Mesodermal cell (in vitro differentiated cells): ENCODE results near the gene LY9.

Experiments
- H3K27ac ChIP-seq: 2 replicates; pipeline ENCODE4 v1.7.0; 2013; ENCODE audit warnings: mild to moderate bottlenecking, low read depth, low read length, moderate library complexity; ENCODE audit not compliant: severe bottlenecking
- H3K36me3 ChIP-seq: 2 replicates; pipeline ENCODE4 v1.7.1; 2013; ENCODE audit warnings: mild to moderate bottlenecking, low read length, moderate library complexity; ENCODE audit not compliant: control insufficient read depth, insufficient read depth
- H3K4me1 ChIP-seq: one replicate; pipeline ENCODE4 v1.7.1; 2013; ENCODE audit warnings: mild to moderate bottlenecking, low read length; ENCODE audit not compliant: insufficient read depth, control insufficient read depth, poor library complexity, severe bottlenecking
- H3K4me3 ChIP-seq: 2 replicates; pipeline ENCODE4 v1.7.0; 2013; ENCODE audit warnings: low read length, control low read depth, mild to moderate bottlenecking; ENCODE audit not compliant: insufficient read depth, poor library complexity, severe bottlenecking; ENCODE audit errors: extremely low read depth
- H3K9me3 ChIP-seq: 2 replicates; pipeline ENCODE4 v1.7.1; 2013; ENCODE audit warnings: mild to moderate bottlenecking, low read length, moderate library complexity; ENCODE audit not compliant: control insufficient read depth
- WGBS, 2 experiments: methylation state at CpG; one replicate each; pipeline ENCODE4 v1.1.5; 2013; ENCODE audit warnings: missing lambda C conversion rate in 2 of 2; ENCODE audit not compliant: insufficient coverage in 2 of 2; 5-methylcytosine and 5-hydroxymethylcytosine counted together

LY9 gene

DNA sequence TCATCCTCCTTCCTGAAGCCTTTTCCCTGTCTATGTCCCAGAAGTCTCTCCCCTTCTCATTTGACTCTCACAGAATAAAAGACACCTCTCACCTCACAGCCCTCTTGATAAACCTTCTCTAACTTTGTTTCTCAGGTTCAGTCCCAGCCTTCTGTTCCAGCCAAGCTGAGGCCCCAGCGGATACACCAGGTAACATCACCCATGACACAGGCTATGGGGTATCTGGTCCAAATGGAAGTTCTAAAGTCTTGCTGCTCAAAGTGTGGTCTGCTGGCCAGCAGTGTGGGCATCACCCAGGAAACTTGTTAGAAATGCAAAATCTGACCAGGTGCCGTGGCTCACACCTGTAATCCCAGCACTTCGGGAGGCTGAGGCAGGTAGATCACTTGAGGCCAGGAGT is 23.2 kb downstream of the LY9 start:
- Histone ChIP-seq H3K27ac (no peak overlapping the region), H3K36me3 (no peaks in the 10 kb centered on the region), H3K4me1 (no peaks in the 10 kb centered on the region), H3K4me3 (no peak overlapping the region), H3K9me3 (no peaks in the 10 kb centered on the region)
- whole genome bisulfite sequencing, 2 experiments, result 33 to 50% methylated on average over 2 of the region's 3 CpGs

DNA sequence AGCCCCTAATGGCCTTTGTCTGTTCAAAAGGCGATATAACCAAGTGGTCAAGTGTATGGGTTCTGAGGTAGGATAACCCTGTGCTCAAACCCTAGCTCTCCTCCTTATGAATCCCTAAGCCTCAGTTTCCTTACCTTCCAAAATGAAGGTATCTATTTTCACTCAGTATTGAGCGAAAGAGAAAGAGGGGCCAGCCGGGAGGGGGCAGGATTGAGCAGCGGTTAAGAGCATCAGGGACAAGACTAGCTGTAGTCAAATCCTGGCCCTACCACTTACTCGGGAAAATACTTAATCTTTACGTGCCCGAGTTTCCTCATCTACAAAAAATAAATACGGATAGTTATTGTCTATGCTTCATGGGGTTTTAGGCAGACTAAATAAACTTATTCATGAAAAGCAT is 25.7 kb downstream of the LY9 start:
- 84 to 92% methylated on average over 2 to 6 of the region's 8 CpGs for WGBS, 2 experiments
- Histone ChIP-seq H3K4me1 (peaks cover 5% of the 10 kb centered on the region), H3K4me3 (no peak overlapping the region), H3K9me3 (no peaks in the 10 kb centered on the region), H3K27ac (no peak overlapping the region), H3K36me3 (no peaks in the 10 kb centered on the region)

DNA sequence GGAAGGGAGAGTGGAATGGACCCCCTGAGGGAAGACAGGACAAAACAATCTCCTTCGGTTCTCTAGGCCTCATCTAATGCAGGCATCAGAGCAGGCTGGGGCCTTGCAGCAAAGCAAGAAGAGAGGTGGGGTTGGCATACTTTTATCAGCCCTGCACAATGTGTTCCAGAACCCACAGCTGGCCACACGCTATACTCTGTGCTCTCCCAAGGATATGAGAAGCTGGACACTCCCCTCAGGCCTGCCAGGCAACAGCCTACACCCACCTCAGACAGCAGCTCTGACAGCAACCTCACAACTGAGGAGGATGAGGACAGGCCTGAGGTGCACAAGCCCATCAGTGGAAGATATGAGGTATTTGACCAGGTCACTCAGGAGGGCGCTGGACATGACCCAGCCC is 27.3 kb downstream of the LY9 start:
- Histone ChIP-seq H3K4me3 (no peak overlapping the region), H3K36me3 (no peaks in the 10 kb centered on the region), H3K27ac (no peak overlapping the region), H3K4me1 (peaks cover 10% of the 10 kb centered on the region), H3K9me3 (no peaks in the 10 kb centered on the region)
- WGBS, 2 experiments, result 86 to 90% methylated on average over 2 to 3 of the region's 3 CpGs

DNA sequence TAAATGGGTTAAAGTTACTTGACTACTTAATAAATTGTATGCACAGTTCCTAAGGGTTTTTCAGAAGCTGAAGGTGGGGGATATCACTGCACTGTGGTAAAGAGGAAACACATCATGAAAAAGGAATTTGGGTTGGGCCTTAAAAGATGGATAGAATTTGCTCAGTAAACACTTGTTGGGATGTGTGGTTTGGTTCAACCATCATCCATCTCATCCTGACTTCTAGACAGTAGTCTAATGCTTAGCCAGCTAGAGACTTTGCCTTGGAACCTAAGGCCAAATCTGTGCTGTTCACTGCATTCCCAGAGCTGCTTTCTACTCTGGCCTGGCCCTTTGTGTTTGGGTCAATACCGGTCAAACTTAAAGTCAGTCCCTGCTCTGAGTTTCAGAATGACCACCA is 30.6 kb downstream of the LY9 start:
- Histone ChIP-seq H3K36me3 (no peaks in the 10 kb centered on the region), H3K27ac (no peak overlapping the region), H3K4me1 (peaks cover 10% of the 10 kb centered on the region), H3K9me3 (no peaks in the 10 kb centered on the region), H3K4me3 (no peak overlapping the region)
- 83 to 100% methylated on average over 1 of the region's 1 CpG for WGBS, 2 experiments

DNA sequence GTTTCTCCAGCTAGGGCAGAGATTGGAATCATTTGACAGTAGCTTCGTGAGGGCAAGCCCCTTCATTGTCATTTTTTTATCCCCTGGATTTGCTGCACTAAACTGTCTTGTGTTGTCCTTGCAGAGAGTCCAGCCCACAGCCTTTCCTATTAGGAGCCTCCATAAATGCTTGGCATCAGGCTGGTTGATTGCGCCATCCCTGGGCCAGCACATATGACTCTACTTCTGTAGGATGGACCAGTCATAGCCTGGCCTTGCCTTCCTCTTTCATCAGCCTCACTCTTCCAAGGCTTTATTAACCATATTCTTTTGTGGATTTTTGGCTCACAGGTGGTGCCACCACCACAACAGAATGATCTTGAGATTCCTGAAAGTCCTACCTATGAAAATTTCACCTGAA is 31.4 kb downstream of the LY9 start:
- Histone ChIP-seq H3K9me3 (no peaks in the 10 kb centered on the region), H3K4me3 (no peak overlapping the region), H3K27ac (no peak overlapping the region), H3K4me1 (peaks cover 10% of the 10 kb centered on the region), H3K36me3 (no peaks in the 10 kb centered on the region)
- 94 to 100% methylated on average over 2 of the region's 2 CpGs for WGBS, 2 experiments

DNA sequence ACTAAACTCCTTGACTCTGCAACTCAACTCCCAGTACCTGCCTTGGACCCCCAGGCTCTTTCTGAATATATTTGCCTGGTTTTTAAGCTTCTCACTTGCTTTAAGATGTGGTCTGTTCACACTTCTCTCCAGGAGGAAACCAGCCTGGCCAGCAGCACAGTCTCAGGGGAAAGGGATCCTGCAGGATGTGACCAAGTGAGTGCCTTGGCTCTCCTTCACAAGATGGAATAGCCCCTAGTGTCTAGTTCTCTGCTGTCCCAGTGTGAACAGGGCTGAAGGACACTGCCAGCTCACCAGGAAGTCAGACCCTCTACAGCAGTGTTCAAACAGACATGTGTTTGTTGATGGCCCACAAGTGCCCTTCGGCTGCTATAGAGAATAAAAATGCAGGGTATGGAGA is 33.8 kb downstream of the LY9 start:
- Histone ChIP-seq H3K4me1 (peaks cover 10% of the 10 kb centered on the region), H3K9me3 (no peaks in the 10 kb centered on the region), H3K27ac (no peak overlapping the region), H3K4me3 (no peak overlapping the region), H3K36me3 (no peaks in the 10 kb centered on the region)
- 100% methylated on average over 1 of the region's 1 CpG; no CpG with 5 or more reads in 1 of the 2 experiments for WGBS, 2 experiments

DNA sequence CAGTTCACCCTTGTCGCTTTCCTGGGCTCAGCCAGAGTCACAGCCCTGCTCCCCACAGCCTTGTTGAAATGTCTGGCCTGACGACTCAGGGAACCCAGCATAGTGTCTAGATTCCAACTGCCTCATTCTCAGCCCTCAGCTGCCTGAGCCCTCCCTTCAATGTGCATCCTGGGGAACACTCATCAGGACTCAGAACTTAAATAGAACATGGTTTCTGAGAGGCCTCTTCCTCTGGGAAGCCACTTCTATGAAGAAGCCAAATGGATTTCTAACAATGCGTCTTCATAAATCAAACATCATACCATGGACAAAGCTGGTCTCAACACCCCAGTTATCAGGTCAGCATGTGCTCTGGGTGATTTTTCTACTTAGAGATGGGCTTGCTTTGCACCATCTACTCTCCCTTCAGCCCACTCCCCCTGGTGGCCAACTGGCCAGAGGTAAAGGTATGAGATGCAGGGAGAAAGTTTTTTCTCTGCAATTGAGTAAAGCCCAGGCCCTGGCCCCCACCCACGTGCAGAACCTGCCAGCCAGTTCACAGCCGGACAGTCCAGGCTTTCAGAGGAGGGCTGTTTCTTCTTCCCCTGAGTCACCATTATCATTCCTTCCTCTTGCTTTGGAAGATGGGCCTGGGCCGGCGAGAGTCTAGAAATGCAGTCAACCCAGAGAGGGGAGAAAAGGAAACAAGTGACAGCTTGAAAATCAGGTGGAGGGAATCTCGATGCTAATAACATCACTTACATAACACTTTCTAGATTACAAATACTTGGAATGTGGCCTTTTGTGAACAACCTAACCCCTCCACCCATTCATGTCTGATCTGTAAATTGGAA is 34.6 kb downstream of the LY9 start:
- no peaks in the 10 kb centered on the region for H3K9me3 ChIP-seq
- H3K36me3 ChIP-seq, result no peaks in the 10 kb centered on the region
- 45 to 61% methylated on average over 4 to 5 of the region's 8 CpGs for WGBS, 2 experiments
- H3K4me3 ChIP-seq, result no peak overlapping the region
- H3K4me1 ChIP-seq, result peaks cover 10% of the 10 kb centered on the region
- no peak overlapping the region for H3K27ac ChIP-seq

DNA sequence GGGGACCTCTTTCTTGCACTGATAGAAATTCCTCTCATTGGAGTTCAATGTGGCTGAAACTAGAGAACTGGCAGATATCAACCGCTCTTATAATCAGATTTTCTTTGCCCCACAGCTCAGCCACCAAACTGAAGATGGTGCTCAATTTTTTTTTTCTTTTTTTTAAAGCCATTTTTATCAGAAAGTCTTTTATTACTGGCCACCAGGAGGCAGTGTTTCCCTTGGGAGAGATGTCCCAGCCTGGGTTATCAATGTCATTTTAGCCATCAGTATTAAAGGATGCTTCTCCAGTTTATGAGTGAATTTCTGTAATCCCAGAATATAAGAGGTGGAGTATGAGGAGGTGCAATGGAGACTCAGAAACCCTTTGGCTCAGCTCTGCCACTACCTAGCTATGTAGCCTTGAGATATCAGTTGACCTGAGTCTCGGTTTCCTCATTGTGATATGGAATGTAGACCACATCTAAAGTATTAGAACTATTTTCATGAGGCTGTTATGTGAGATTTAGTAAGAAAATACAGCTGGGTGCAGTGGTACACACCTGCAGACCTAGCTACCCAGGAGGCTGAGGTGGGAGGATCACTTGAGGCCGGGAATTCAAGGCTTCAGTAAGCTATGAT is 39.1 kb downstream of the LY9 start:
- WGBS, 2 experiments, result 0 to 33% methylated on average over 1 of the region's 3 CpGs
- no peaks in the 10 kb centered on the region for H3K9me3 ChIP-seq
- no peak overlapping the region for H3K4me3 ChIP-seq
- H3K4me1 ChIP-seq, result peaks cover 19% of the 10 kb centered on the region
- no peaks in the 10 kb centered on the region for H3K36me3 ChIP-seq
- no peak overlapping the region for H3K27ac ChIP-seq

DNA sequence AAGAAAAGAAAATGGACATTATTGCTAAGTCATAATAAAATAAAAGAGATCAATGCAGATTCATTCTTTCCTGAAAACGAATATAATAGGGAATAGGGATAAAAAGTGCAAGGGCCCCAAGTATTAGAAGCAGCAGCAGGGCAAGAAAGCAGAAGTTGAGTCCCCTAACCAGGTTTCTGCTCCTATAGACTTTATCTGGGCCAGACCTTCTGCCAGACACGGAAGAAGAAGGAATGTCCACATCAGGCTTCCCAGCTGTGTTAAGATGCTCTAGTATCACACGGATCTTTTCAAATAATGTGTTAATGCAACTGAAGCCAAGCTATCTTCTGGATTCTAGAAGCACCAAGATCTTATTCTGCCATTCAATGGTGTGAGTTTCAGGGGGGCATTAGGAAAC is 39.8 kb downstream of the LY9 start:
- peaks cover 19% of the 10 kb centered on the region for H3K4me1 ChIP-seq
- H3K36me3 ChIP-seq, result no peaks in the 10 kb centered on the region
- WGBS, 2 experiments, result 71 to 100% methylated on average over 1 to 3 of the region's 3 CpGs
- no peak overlapping the region for H3K4me3 ChIP-seq
- H3K9me3 ChIP-seq, result no peaks in the 10 kb centered on the region
- no peak overlapping the region for H3K27ac ChIP-seq

DNA sequence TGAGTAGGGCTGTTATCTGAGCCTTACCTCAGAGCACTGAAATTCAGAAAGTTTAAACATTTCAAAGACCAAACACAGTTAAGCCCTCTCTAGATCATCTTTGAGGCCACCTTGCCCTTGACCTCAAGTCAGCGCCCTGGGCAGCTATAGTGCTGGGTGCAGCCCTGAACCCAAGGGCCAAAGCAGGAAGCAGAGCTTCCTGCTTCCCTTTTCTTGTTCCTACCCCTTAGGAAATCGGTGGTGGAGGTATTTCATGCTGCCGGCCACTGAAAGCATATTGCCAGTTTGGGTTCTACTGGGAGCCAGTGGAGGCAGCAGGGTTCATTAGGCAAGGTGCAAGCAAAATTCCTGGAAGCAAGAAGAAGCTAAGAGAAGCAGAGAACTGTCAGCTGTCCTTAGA is 40.6 kb downstream of the LY9 start:
- Histone ChIP-seq H3K4me3 (no peak overlapping the region), H3K27ac (peak overlapping the region; percentile 6)
- WGBS, 2 experiments, result 90 to 96% methylated on average over 1 to 3 of the region's 3 CpGs

DNA sequence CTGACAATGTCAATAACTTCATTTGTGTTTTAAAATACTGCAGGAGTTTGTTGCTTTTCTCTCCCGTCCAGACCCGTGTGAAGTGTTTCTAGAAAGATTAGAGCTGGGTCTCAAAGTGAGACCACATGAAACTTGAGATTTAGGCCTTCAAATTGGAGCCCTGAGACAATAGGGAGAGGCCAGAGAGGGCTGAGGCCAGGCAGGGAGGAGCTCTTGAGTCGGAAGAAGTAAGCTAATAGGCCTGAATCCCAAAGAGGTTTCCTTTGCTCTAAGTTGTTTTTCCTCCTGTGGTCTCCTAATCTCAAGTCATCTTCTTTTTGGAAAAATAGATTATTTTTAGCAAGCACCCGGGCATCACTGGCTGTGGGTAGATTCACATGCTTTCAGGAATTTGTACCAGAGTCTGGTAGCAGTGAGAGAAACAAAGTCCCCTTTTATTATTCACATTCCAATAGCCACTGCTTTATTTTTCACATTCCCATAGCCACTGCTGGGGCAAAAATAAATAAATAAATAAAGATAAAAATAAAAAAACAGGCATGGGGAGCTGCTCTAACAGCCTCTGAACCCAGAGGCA is 41.1 kb downstream of the LY9 start:
- 91 to 93% methylated on average over 3 of the region's 4 CpGs for WGBS, 2 experiments
- Histone ChIP-seq H3K9me3 (no peaks in the 10 kb centered on the region), H3K36me3 (no peaks in the 10 kb centered on the region), H3K4me3 (no peak overlapping the region), H3K4me1 (peaks cover 19% of the 10 kb centered on the region), H3K27ac (peak overlapping the region; percentile 80)

More for the DNA sequence above, 40.6 kb downstream of the LY9 start:
- Histone ChIP-seq H3K9me3 (no peaks in the 10 kb centered on the region), H3K36me3 (no peaks in the 10 kb centered on the region), H3K4me1 (peaks cover 19% of the 10 kb centered on the region)
